IPS-NIHi7 (cell line): Measurements from ENCODE around the gene TMC6.
"Not testable (repeated sequence)": the region's sequence is repeated elsewhere in the genome, so short reads cannot be mapped to it uniquely, and the experiment has no call there.

Experiments
- DNase-seq: peaks from one replicate; pipeline ENCODE4 v3.0.0; 2012; ENCODE audit warnings: mixed read lengths; ENCODE audit errors: extremely low spot score

Gene TMC6

GRCh38 chr17:78159575-78160158 lies 31.1 kb upstream of the TMC6 start:
- no peak for DNase-seq

- no peak for DNase-seq
Observed at GRCh38 chr17:78154903-78155811, 26.6 kb upstream of the TMC6 start.

GRCh38 chr17:78151514-78152008 lies 23.0 kb upstream of the TMC6 start:
- DNase-seq, result no peak

DNA sequence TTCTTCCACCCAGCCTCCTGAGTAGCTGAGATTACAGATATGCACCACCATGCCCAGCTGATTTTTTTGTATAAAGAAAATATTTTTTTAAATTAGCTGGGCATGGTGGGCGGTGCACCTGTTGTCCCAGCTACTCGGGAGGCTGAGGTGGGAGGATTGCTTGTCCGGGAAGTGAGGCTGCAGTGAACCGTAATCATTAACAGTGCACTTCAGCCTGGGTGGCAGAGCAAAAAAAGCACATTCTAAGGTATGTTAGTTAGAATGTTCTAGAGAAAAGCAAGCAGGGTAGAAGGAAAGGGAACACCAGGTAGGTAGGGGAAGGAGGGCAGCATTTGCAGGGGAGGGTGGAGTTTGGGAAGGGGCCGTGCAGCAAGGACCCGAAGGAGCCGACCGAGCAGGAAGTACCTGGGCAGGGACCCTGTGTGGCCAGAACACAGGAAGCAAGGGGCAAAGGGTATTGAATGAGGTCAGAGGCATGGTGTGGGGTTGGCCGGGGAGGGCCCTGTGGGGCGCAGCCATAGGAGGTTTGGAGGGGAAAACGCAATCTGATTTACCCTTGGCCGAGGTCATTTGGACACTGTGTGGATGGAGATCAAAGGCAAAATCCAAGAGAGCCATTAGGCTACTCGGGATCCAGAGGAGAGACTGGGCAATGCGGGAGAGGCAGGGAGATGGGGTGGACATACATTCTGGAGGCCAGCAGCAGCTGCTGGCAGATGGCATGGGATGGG lies 19.9 kb upstream of the TMC6 start:
- no peak for DNase-seq

GRCh38 chr17:78147315-78147998 lies 18.9 kb upstream of the TMC6 start:
- DNase-seq, result no peak

GRCh38 chr17:78146881-78147280 lies 18.3 kb upstream of the TMC6 start:
- DNase-seq, result no peak

GRCh38 chr17:78146471-78146869 lies 17.9 kb upstream of the TMC6 start:
- DNase-seq, result no peak

DNA sequence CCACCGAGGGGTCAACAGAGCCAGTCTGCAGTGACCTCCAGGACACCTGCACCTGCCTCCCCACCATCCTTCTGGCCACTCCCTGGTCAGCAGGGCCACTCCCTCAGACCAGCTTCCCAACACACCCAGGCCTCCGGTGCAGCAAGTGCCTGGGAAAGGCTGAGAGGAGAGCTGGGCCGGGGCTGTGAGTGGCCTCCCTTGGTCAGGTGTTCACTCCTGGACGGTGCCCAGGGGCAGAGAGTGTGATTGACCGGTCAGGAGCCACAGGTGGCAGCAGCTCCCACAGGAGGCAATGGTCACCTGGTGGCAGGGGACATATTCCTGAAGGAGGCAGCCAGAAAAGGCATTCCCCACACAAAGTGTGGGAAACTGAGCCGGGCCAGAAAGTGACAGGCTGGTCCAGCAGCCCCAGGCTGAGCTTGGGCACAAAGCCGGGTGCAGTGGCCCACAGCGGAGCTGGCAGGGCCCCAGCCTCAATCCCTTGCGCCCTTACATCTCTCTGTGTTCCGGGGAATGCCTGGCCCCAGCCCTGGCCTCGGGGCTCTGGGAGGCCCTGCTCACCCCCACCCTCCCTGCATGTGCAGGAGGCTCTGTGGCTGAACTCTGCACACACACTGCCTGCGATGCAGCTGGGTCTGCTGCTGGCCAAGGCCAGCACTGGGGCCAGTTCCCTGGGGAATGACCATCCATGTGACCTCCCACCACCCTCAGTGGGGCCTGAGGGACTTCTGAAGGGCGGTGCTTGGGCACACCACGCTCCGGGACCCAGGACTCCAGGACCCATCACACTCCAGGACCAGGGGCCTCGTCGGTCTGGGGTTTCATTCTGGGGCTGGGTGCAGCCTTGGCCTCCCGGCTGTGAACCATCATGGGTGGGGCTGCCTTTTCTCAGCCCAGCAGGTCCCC lies 16.4 kb upstream of the TMC6 start:
- no peak for DNase-seq

GRCh38 chr17:78144147-78144719 lies 15.7 kb upstream of the TMC6 start:
- DNase-seq, result no peak

GRCh38 chr17:78143214-78144146 lies 14.9 kb upstream of the TMC6 start:
- no peak for DNase-seq

- DNase-seq, result no peak
Observed at GRCh38 chr17:78142119-78142861, 13.7 kb upstream of the TMC6 start.

- no peak for DNase-seq
Observed at GRCh38 chr17:78141437-78142118, 13.0 kb upstream of the TMC6 start.

GRCh38 chr17:78140169-78141051 lies 11.9 kb upstream of the TMC6 start:
- peak; percentile 97 for DNase-seq

DNA sequence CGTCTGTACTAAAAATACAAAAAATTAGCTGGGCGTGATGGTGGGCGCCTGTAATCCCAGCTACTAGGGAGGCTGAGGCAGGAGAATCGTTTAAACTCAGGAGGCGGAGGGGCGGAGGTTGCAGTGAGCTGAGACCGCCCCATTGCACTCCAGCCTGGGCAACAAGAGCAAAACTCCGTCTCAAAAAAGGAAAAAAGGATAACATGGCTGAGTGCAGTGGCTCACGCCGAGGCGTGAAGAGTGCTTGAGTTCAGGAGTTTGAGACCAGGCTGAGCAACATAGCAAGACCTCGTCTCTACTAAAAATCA lies 11.3 kb upstream of the TMC6 start:
- DNase-seq, result not testable (repeated sequence)

GRCh38 chr17:78138204-78139060 lies 9.9 kb upstream of the TMC6 start:
- DNase-seq, result no peak
